NCI-H510A (cell line): Measurements from ENCODE around the gene PRKAG2.

Source experiments
- DNase-seq: peaks from one replicate; lab custom pipeline; 2025; lab: John Stamatoyannopoulos, UW

The PRKAG2 gene

DNA sequence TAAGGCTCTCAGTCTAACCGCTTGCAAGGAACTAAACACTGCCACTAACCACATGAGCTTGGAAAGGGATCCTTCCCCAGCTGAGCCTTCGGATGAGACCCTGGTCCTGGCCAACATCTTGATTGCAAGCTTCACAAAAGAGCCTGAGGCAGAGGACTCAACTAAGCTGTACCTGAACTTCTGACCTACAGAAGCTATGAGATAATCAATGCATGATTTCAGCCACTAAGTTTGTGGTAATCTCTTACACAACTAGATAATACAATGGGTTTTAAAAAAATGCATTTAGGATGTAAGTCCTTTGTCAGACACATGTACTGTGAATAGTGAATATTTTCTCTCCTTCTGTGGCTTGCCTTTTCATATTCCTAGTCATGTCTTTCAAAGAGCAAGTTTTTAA lies 231.6 kb downstream of the PRKAG2 start:
- DNase-seq, result no peak

- no peak for DNase-seq
These were observed 232.4 kb downstream of the PRKAG2 start for GRCh38 chr7:151644554-151644953.

DNA sequence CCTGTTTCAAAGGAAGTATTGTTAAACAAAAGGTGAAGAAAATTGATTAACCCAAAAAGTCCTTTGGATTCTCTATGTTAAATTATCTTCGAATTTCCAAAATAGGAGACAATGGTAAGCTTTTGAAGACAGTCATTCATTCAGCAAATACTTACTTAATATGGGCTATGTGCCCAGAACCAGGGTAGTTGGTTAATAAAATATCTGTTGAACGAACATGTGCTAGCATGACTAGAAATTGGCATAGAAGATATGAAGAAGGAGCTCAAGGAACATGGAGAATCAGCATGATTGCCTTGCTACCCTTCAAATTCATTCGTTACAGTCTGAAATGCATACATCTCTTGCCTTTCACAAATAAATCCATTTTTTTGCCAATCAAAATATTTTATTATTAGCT lies 234.2 kb downstream of the PRKAG2 start:
- DNase-seq, result no peak

DNA sequence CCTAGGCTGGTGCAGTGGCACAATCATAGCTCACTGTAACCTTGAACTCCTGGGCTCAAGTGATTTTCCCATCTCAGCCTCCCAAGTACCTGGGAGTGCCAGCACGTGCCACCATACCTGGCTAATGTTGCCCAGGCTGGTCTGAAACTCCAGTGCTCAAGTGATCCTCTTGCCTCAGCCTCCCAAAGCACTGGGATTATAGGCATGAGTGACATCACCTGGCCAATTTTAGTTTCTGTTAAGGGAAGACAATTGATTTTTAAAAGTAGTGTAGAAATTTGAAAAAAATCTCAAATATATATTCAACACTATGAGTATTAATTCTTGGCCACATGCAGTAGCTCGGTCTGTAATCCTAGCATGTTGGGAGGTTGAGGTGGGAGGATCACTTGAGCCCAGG lies 235.3 kb downstream of the PRKAG2 start:
- no peak for DNase-seq

DNA sequence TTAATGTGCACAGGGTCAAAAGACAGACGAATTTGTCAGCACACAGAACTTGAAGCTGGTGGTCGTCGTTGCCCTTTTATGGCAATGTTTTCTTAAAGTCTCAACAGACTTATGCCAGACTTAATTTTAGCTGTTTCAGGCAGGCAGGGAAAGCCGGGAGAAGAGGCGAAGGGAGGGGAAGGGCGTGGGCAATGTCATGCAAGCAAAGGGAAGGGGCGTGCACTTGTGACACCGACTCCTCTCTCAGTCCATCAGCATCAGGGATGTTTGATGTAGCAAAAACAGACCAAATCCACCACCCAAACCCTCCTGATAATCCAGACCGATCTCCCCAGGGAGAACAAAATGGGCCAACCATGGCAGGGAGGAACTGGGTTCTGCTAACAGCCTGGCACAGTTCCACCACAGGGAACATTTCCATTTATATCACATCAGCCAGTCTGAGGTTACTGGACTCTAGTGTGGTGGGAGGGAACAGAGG lies 239.1 kb downstream of the PRKAG2 start:
- DNase-seq, result no peak

DNA sequence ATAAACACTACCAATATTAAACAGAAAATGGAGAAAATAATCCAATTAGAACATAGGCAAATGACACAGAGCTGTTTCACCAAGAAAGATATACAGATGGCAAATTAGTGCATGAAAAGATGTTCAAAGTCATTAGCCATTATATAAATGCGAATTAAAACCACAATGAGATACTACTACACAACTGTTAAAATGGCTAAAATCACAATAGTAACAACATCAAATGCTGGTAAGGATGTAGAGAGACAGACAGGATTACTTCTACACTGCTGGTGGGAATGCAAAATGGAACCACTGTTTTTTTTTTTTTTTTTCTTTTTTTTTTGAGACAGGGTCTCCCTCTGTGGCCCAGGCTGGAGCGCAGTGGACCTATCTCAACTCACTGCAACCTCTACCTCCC lies 242.3 kb downstream of the PRKAG2 start:
- no peak for DNase-seq

GRCh38 chr7:151633516-151633812 lies 243.5 kb downstream of the PRKAG2 start:
- DNase-seq, result no peak

GRCh38 chr7:151632750-151633515 lies 244.0 kb downstream of the PRKAG2 start:
- DNase-seq, result no peak

DNA sequence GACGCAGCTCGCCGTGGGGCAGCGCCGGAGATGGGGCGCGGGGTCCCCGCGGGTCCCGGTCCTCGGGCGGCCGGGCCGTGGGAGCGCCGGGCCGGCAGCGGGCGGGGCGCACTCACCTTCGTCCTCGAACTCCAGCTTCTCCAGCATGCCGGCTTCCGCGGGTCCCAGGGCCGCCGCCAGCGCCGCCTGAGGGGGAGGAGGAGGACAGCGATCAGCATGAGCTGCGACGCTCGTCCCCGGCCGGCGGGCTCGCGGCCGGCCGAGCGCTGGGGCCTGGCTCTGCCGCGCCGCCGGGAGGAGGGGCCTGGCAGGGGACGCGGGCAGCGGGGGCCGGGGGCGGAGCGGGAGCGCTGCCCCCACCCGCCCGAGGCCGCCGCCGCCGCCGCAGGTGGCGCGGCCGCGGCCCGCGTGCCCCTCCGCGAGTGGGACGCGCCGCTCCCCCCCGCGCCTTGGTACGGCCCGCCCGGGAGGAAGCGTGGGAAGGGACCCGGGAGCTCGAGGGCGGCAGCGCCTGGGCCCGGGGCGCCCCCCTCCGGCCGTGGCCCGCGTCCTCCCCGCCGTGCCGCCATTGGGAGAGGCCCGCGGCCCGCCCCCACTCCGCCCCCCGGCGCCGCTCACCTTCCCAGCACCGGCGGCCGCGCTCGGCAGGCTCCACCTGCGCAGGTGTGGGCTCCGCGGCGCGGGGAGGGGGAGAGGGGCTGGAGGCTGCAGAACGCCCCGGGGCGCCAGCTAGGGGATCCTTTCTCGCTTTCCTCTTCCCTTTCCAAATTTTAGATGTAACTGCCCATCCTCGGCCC lies 244.8 kb downstream of the PRKAG2 start:
- peak; percentile 68 for DNase-seq

DNA sequence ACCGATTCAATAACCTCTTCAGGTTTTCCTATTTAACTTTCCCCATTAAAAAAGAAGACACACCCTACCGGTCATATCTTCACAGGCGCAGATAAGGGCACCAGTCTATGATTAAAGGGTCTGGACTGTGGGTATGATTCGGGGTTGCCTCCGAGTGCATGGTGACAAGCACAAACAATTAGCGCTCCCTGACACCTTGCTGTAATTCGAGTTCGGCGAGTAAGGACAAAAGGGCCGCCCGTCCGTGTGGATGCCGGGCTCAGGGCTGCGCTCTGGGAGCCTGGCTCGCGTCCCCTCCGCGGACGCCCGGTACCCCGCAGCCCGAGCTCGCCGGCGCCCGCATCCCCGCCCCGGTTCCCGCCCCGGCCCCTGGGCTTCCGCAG lies 245.4 kb downstream of the PRKAG2 start:
- no peak for DNase-seq

DNA sequence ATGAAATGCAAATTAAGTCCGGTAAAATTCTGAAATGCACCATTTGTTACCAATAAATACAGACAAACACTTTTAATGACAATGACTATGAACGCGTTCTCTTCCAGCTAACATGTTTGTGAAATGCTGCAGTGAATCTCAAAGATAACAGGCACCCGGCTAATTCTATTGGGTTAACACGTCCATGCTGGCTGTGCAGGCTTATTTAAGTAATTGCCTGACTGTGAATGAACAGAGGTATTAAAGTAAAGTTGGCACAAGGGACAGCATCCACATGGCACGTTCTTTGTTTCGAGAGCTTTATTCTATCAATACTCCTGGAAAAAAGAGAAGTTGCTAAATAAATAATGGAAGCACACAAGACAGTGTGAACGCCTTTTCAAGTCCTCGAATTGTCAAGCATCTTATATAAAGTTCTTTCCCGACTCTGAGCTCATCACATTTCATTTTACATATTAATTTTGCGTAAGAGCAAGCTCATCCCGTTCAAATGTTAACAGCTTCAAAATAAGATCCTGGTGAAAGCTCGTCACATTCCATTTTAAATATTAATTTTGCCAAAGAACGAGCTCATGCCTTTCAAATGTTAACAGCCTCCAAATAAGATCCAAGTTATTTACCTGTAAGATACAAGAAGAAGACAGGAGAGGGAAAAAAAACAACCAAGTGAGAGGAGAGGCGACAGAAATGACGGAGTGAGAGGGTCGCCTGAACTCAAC lies 245.9 kb downstream of the PRKAG2 start:
- DNase-seq, result no peak

DNA sequence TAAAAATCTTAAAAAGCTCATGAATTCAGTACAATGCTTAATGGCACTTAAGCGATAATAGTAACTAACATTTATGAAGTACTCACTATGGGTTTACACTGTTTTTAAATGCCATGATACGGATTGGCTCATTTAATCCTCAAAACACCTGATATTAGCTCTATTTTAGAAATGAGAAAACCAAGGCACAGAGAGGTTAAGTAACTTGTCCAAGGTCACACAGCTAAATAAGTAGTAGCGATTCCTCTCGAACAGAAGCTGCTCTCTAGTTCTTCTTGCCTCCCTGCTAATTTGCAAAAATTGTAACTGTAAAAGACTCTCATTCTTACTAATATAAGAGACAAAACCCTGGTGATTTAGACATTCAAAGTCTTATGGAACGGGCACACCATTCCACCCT lies 246.6 kb downstream of the PRKAG2 start:
- DNase-seq, result no peak

DNA sequence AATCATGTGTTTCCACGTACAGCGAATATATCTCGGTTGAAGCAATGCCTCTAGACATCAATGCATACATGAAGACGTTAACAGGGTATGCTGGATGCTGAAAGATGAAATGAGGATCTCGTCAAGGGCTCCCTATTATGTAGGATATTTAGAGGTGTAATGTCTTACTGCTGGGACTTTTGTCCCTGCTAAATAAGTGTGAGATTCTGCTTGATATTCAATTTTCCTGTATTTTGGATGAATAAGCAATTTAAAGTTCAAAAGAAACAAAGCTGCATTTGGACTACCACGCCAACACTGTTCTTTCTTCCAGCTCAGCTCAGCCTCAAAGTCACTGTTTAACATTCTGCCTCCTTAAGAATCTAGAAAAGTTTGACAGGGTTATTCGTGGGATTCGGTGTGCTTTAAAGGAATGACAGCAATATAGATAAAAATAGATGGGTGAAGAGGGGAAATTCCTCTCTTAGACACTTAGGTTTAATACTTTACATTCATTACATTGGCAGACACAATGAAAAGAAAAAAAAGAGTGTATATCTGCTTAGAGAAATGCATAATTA lies 247.1 kb downstream of the PRKAG2 start:
- DNase-seq, result no peak

GRCh38 chr7:151628846-151629604 lies 247.9 kb downstream of the PRKAG2 start:
- no peak for DNase-seq

- DNase-seq, result no peak
These were observed 250.3 kb downstream of the PRKAG2 start for GRCh38 chr7:151626422-151627115.

DNA sequence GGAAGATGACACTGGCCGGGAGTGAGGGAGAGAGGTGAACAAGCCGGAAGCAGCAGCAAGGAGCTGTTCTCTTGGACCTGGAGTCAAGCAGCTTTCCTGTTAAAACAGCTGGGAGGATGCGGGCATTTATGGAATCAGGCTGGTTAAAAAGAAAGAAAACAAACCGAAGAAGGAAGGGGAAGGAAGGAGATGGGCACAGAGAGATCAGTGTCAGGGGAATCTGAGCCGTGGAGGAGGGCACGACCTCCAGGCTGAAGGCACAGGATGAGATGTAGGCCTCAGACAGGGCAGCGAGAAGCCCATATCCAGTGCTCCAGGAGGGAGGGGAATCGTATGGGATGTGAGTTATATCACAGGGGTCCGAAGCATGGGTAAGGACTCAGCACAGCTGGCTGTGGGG lies 251.3 kb downstream of the PRKAG2 start:
- no peak for DNase-seq

GRCh38 chr7:151624246-151624928 lies 252.5 kb downstream of the PRKAG2 start:
- DNase-seq, result no peak

DNA sequence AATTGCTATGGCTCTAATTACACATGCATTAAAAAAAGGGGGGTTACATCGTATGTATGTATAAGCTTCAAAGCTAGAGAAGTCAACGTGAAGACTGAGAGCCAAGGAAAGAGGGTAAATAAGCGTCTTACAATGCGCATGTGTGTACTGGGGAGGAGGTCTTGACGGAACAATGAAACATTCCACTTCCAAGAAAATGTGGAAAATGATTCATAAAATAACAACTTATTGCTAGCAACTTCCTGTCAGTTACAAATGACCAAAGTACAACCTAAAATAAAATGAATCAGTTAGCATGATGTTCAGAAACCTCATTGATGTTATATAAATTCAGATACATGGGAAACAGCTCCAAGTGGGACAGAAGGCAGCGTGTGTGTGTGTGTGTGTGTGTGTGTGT lies 253.1 kb downstream of the PRKAG2 start:
- DNase-seq, result no peak

DNA sequence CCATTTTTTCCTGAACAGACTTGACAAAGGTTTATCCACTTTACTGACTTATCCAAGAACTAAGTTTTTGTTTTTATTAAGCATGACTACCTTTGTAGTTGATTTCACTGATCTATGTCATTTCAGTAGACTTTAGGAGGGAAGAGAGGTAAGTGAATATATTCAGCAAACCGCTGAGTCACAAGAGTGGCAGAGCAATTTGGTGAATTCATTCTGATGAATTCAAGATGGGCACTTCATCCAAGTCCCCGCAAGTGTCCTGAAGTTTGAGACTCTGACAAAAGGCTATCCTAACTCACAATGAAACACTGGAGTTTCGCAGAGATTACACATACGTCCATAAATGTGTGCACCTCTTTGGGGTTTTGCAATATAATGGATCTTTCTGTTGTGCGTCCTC lies 255.0 kb downstream of the PRKAG2 start:
- no peak for DNase-seq

DNA sequence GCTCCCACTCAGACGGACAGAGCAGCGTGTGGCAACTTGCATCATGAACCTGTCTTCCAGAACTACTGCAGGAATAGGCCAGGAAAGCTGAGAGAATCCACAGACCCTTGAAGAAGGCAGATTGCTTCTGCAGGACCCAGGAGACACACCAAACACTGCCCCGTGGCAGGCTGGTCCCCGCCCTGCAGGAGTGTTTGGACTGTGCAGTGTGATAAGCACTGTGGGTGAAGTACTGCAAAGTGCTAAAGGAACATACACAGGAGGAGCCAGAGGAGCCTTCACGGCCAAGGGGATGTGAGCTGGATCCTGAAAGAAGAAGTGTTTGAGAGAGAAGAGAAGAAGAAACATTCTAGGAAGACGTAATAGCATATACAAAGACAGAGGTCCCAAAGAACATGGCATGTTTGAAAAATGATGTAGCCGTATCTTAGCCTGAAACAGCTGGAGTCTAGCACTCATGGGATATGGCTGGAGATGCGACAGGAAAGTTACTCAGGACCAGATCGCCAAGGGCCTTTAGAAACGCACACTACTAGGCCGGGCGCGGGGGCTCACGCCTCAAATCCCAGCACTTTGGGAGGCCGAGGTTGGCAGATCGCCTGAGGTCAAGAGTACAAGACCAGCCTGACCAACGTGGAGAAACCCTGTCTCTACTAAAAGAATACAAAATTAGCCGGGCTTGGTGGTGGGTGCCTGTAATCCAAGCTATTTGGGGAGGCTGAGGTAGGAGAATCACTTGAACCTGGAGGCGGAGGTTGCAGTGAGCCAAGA lies 260.3 kb downstream of the PRKAG2 start:
- DNase-seq, result no peak
